ENCODE data around the gene GJA4. TPM values are rescaled to one million over a fixed set of nuclear protein-coding genes. Genes with fewer than 3 reads are reported as not detected.

GJA4 gene
- total RNA-seq, 2 donors from 2014 or later, result 3.8 to 15.9 TPM

DNA sequence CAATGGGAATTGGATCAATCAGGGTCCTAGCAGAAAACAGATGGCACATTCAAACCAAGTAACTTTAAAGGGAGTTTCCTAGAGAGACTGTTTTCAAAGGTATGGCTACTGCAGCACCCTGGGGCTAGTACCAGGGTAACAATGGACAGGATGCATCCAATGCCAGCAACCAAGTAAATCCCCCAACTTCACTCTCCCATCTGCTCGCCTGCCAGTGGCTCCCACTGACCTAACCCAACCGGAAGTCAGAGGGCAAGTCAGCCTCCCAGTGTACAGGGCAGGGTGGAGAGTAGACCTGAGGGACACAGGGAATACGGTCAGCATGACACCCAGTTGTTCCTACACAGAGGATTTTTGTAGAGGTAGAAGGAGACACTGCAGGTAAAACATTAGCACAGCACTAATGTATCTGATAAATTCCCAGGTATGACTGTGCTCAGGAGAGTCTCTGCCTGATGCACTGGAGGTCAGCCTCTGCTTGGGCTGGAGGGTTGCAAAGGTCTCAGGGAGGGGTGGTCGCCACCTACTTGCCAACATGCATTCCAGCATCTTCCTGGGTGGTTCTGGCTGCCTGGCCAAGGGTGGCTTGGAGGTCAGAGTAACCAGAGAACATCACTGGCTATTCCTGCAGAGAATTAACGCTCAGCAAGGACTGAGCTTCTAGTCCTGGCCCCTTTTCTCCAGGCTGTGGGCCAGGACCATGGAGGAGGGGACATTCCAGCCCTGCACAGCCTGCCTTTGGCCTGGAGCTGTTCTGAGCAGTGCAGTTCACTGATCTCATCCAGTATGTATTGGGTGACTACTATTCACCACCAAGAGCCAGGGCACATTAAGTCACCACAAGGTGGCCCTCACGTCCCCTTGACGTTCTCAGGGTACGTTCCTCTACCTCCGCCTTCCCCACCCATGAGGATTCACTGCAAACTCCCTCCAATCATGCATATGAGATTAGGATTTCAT is 5.1 kb upstream of the GJA4 start:
- DNase-seq (ENCODE audit: low spot score), result no peak

DNA sequence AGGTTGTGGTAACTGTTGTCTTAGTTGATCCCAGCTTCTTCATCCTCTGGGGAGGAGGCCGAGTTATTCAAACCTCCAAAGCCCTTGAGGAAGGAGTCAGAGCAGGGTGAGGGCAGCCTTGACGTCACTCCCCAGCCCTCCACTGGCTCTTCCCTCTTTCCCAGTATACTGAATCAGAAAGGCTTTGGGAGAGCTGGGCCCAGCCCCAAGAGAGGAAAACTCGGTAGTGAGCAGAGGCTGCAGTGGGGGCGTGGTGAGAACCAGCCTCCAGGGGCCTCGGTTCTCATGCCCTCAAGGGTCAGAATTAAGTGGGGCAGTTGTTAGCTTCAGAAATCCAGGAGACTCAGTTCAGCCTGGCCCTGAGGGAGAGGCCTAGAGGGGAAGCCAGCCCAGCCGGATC is 1.8 kb upstream of the GJA4 start:
- intact Hi-C loops (cut with DNase I), result no loop called here

More for the DNA sequence above, 5.1 kb upstream of the GJA4 start:
- no peak overlapping the region for H3K27ac ChIP-seq
- no peaks in the 10 kb centered on the region for H3K4me1 ChIP-seq (replicated peaks)
- 58% methylated on average over 9 of the region's 9 CpGs for WGBS
- H3K36me3 ChIP-seq, result no peaks in the 10 kb centered on the region
- H3K4me3 ChIP-seq, result no peak overlapping the region
- peaks cover 4% of the 10 kb centered on the region for H3K27me3 ChIP-seq (replicated peaks; ENCODE audit: insufficient read depth)
- H3K9me3 ChIP-seq, result no peaks in the 10 kb centered on the region
- intact Hi-C loops (cut with DNase I), result loop anchor here (5.0 kb wide), 1 partner anchor 65 kb away; no protein-coding TSS in a partner anchor
- TF ChIP-seq, protein P1, sequence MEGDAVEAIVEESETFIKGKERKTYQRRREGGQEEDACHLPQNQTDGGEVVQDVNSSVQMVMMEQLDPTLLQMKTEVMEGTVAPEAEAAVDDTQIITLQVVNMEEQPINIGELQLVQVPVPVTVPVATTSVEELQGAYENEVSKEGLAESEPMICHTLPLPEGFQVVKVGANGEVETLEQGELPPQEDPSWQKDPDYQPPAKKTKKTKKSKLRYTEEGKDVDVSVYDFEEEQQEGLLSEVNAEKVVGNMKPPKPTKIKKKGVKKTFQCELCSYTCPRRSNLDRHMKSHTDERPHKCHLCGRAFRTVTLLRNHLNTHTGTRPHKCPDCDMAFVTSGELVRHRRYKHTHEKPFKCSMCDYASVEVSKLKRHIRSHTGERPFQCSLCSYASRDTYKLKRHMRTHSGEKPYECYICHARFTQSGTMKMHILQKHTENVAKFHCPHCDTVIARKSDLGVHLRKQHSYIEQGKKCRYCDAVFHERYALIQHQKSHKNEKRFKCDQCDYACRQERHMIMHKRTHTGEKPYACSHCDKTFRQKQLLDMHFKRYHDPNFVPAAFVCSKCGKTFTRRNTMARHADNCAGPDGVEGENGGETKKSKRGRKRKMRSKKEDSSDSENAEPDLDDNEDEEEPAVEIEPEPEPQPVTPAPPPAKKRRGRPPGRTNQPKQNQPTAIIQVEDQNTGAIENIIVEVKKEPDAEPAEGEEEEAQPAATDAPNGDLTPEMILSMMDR (IDR thresholded peaks at IDR 0.05), result no peak
- TF ChIP-seq POLR2A (IDR thresholded peaks at IDR 0.05) (no peak), POLR2AphosphoS5 (IDR thresholded peaks at IDR 0.05) (no peak)

DNA sequence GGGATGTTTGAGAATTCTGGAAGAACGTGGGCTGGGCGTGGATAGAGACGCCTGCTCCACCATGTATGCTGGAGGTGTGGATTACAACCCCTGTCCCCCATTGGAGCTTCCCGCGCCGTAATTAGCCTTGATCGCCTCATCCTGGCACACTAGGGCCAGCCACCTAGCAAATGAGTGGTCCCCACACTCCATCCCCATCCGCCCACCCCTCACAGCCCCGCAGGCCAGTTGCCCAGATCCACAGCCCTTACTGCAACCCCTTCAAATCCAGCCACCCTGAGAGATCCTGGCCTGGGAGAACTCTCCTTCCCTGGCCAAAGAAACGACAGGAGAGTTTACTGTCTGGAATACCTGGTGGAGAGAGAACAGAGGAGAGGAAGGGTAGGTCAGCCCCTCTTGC is 375 bp upstream of the GJA4 start:
- no peaks in the 10 kb centered on the region for H3K4me1 ChIP-seq (replicated peaks)
- peak overlapping the region in 1 of 2 donors; percentile 19 for H3K4me3 ChIP-seq
- peaks cover 6% of the 10 kb centered on the region for H3K27me3 ChIP-seq (replicated peaks; ENCODE audit: insufficient read depth)
- intact Hi-C loops (cut with DNase I), result no loop called here
- no peak overlapping the region for H3K27ac ChIP-seq
- no peaks in the 10 kb centered on the region for H3K36me3 ChIP-seq
- H3K9me3 ChIP-seq, result no peaks in the 10 kb centered on the region
- no peak for DNase-seq (ENCODE audit: low spot score)
- TF ChIP-seq, protein P1 (IDR thresholded peaks at IDR 0.05), result no peak
- TF ChIP-seq POLR2AphosphoS5 (IDR thresholded peaks at IDR 0.05), result no peak
- WGBS, result 50% methylated on average over 10 of the region's 10 CpGs

More for the DNA sequence above, 1.8 kb upstream of the GJA4 start:
- WGBS, result 82% methylated on average over 6 of the region's 6 CpGs
- Histone ChIP-seq H3K27ac (no peak overlapping the region), H3K4me3 (no peak overlapping the region), H3K27me3 (replicated peaks; ENCODE audit: insufficient read depth) (peaks cover 6% of the 10 kb centered on the region), H3K36me3 (no peaks in the 10 kb centered on the region), H3K9me3 (no peaks in the 10 kb centered on the region), H3K4me1 (replicated peaks) (no peaks in the 10 kb centered on the region)
- no peak for DNase-seq (ENCODE audit: low spot score)
- TF ChIP-seq POLR2AphosphoS5 (IDR thresholded peaks at IDR 0.05) (no peak), POLR2A (IDR thresholded peaks at IDR 0.05) (no peak)
- TF ChIP-seq, protein P1 (IDR thresholded peaks at IDR 0.05), result no peak

DNA sequence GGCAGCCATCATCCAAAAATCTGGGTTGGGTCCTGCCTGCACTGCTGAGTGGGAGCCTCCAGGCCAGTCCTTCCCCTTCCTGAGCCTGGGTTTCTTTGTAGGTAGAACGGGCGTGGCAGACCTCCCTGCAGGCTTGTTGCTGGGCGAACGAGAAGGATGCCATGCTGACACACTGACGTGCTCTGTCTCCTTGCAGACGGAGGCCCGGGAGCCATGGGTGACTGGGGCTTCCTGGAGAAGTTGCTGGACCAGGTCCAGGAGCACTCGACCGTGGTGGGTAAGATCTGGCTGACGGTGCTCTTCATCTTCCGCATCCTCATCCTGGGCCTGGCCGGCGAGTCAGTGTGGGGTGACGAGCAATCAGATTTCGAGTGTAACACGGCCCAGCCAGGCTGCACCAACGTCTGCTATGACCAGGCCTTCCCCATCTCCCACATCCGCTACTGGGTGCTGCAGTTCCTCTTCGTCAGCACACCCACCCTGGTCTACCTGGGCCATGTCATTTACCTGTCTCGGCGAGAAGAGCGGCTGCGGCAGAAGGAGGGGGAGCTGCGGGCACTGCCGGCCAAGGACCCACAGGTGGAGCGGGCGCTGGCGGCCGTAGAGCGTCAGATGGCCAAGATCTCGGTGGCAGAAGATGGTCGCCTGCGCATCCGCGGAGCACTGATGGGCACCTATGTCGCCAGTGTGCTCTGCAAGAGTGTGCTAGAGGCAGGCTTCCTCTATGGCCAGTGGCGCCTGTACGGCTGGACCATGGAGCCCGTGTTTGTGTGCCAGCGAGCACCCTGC is 1.4 kb downstream of the GJA4 start:
- Histone ChIP-seq H3K27me3 (replicated peaks; ENCODE audit: insufficient read depth) (peaks cover 6% of the 10 kb centered on the region), H3K36me3 (no peaks in the 10 kb centered on the region), H3K27ac (no peak overlapping the region), H3K9me3 (no peaks in the 10 kb centered on the region), H3K4me1 (replicated peaks) (no peaks in the 10 kb centered on the region), H3K4me3 (no peak overlapping the region)
- TF ChIP-seq, protein P1 (IDR thresholded peaks at IDR 0.05), result no peak
- TF ChIP-seq POLR2AphosphoS5 (IDR thresholded peaks at IDR 0.05) (no peak), POLR2A (IDR thresholded peaks at IDR 0.05) (no peak)
- WGBS, result 88% methylated on average over 40 of the region's 40 CpGs
- intact Hi-C loops (cut with DNase I), result no loop called here
- no peak for DNase-seq (ENCODE audit: low spot score)
